Spleen (tissue), 7 donors: Measurements from ENCODE around the gene ADRA2B.

Experiments
- CTCF ChIP-seq, 11 experiments: fragments of 200-600 bp in 7 of 11; fragments of 450-650 bp in 4 of 11; sonication (generic) in 4 of 11; IDR thresholded peaks in 8 of 11; conservative IDR thresholded peaks in 3 of 11; 1 replicate in 7 of 11; 2 replicates in 4 of 11; pipeline versions ENCODE4 v1.4.0 to v1.8.0; 2016 to 2021; ENCODE audit warnings: antibody characterized with exemption in 11 of 11, inconsistent platforms in 4 of 11, mild to moderate bottlenecking in 1 of 11
- POLR2A ChIP-seq, 3 donors: fragments of 450-650 bp; IDR thresholded peaks; one replicate each; pipeline ENCODE4 v1.5.1; 2017; ENCODE audit warnings: antibody characterized with exemption in 3 of 3, mild to moderate bottlenecking in 1 of 3
- POLR2AphosphoS5 ChIP-seq, 3 donors: sonication (generic); formaldehyde crosslinking; IDR thresholded peaks; one replicate each; pipeline ENCODE4 v1.5.1; 2017; ENCODE audit warnings: antibody characterized with exemption in 3 of 3
- donor health status: DM: no; HTN: no; CAD: no; lungs with moderate emphysema.
- donor health status: DM: no; HTN: no; CAD: no.
- donor health status: DM: no; HTN: no; CAD: no.

- TF ChIP-seq CTCF (IDR thresholded peaks at IDR 0.05 in 8 of 11, conservative IDR thresholded peaks at IDR 0.05 in 3 of 11), result no peak
- TF ChIP-seq POLR2A (IDR thresholded peaks at IDR 0.05), result no peak
- no peak for TF ChIP-seq POLR2AphosphoS5 (IDR thresholded peaks at IDR 0.05)
These were observed 4.6 kb upstream of the ADRA2B start for GRCh38 chr2:96120991-96121390.
